ENCODE data around the gene RELL2.

Gene RELL2

DNA sequence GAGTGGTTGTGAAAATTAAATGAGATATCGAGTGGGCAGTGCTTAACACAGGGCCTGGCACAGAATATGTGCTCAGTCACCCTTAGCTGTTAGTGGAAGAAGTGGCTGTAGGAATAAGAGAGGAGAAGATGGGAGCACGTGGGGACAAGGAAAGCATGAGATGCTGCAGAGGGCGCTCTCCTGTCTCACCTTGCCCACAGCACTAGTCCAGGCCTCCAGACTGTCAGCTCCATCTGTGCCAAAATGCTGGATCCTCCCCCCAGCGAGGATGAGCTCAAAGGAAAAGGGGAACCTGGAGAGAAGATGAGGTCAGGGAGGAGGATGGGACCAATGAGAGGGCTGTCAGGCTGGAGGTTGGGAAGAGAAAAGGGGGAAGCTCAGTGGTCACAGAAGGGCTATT lies 32.7 kb downstream of the RELL2 start:
- no peak for TF ChIP-seq POLR2A (IDR thresholded peaks at IDR 0.05; ENCODE audit: low read depth, low read length)
- FAIRE-seq (no peak), DNase-seq (ENCODE audit: insufficient read length, low spot score) (no peak)

DNA sequence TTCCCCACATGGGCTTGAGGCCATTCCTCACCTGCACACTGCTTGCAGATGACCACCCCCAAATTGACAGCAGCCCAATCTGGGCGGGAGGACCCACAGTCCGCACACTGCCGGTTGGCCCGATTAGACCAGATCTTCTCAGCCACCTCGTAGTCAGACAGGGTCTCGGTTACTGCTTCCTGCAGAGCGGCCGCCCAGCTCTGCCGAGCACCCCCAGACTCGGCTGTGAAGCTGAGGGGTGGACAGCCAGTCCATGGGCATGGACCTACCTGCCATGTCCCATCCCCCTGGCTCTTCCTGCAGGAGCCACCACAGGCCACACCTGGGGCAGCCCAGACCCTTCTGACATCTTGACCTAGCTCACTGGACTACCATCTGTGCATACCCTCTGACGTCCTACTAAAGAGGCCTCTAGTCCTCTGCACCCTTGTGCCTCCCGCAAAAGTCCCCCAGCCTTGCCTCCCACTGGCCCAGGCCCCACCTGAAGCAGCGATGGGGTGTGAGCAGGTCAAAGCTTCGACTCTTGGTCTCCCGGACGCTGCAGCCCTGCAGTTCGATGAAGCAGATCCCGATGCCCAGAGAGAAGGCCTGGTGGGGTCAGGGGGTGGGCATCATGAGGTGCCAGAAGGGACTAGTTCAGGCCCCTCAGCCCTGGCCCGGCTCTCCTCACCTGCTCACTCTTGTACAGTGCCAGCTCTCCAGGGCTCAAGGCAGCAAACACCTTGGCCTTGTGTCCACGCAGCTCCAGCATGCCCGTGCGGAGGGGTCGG lies 35.5 kb downstream of the RELL2 start:
- TF ChIP-seq POLR2A (IDR thresholded peaks at IDR 0.05; ENCODE audit: low read depth, low read length) = no peak
- FAIRE-seq = no peak
- DNase-seq (ENCODE audit: insufficient read length, low spot score) = no peak

DNA sequence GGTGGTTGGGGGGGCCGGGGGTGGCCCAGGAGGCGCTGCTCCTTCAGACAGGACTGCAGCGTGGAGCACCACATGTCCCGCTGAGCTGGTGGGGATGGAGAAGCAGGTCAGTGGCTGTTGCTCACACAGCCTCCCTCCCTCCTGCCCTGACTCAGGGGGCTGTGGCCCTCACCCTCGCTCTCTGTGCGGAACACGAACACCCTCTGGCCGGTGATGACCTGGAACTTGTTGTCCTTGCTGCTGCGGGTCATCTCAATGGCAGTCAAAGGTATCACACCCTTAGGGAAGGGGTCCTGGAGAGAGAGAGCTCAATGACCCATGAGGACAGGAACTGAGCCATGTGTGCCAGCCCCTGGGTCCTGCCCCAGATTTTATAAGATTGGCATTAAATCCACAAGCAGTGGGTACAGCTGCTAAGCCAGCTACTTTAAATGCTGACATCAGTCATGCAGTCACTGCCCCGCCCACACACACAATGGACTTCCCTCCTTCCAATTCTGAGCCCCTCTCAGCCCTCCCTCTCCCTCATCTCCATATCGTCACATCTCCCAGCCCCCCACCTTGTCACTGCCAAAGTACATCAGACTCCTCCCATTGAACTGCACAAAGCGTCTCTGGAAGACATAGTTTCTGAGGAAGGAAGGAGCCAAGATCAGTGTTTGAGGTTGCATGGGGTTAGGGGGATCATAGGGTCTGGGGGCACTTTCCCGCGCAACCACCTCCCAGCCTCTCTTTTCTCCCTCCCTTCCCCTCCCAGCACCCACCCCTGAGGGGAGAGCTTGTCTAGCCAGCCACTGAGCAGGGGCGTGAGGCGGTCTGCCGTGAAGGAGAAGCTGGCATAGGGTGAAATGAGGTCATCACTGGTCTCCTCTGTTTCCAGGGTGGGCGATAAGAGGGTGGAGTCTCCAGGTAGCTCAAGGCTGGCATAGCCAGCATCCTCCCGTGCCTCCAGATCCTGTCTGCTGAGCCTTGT lies 36.3 kb downstream of the RELL2 start:
- FAIRE-seq (no peak), DNase-seq (ENCODE audit: insufficient read length, low spot score) (no peak)
- TF ChIP-seq POLR2A (IDR thresholded peaks at IDR 0.05; ENCODE audit: low read depth, low read length) = no peak

DNA sequence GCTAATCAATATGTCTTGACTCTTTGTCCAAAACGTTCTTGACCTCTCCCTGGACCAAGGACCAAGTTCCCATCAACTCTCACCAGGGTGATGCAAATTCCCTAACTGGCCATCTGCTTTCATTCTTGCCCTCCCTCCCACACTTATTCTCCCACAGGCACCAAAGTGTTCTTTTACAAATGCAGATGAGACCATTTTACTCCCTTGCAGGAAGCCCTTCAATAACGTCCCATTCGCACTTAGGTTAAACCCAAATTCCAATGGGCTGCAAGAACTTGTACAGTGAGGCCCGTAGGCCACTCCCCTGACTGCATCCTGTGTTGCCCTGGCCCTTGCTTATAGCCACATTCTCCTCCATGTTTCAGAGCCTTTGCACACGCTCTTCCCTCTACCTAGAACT lies 38.0 kb downstream of the RELL2 start:
- no peak for FAIRE-seq
- no peak for DNase-seq (ENCODE audit: insufficient read length, low spot score)
- no peak for TF ChIP-seq POLR2A (IDR thresholded peaks at IDR 0.05; ENCODE audit: low read depth, low read length)

DNA sequence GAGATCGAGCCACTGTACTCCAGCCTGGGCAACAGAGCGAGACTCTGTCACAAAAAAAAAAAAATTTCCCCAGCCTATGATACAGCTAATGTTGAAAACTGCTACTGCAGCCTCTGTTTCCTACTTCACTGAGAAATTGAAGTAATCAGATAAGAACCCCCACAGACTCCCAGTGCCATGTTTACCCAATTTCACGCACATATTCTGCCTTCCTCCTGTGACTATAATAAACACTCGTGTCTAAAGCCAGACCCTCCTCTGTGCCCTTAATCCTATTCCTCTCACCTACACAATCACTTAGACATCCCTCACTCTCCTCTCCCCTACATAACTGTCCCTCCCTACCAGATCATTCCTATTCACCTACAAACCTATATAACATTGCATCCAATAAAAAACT lies 38.9 kb downstream of the RELL2 start:
- no peak for DNase-seq (ENCODE audit: insufficient read length, low spot score)
- TF ChIP-seq POLR2A (IDR thresholded peaks at IDR 0.05; ENCODE audit: low read depth, low read length) = no peak
- no peak for FAIRE-seq

DNA sequence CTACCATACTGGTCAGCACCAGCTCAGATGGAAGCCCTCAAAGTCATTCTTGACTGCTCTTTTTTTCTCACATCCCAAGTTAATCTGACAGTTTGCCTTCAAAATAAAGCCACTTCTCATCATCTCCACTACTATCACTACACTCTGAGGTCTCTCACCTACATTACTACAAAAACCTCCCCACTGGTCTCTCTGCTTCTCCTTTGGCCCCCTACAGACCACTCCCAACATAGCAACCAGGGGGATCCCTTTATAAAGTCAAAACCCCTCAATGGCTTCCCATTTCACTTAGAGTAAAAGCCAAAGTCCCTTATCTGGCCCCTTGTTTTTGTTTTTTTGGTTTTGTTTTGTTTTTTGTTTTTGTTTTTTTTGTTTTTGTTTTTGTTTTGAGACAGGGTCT lies 40.6 kb downstream of the RELL2 start:
- no peak for TF ChIP-seq POLR2A (IDR thresholded peaks at IDR 0.05; ENCODE audit: low read depth, low read length)
- no peak for DNase-seq (ENCODE audit: insufficient read length, low spot score)
- FAIRE-seq = no peak

DNA sequence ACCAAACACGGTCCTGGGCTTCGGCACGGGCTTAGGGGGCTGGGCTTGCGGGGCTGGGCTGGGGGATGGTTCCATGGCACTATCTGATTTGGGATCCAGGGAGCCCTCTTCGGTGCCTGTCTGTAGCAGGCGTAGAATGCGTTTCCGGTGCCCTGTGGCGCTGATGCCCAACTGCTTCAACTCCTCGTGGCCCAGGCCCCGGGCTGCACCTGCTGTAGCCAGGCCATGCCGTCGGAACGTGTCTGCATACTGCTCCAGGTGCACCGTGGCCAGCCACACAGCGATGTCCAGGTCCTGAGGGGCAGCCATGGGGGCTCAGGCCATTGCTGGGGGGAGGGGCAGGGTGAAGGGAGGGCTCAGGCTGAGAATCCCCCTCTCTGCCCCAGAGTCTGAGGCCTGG lies 43.4 kb downstream of the RELL2 start:
- DNase-seq (ENCODE audit: insufficient read length, low spot score) (no peak), FAIRE-seq (no peak)
- no peak for TF ChIP-seq POLR2A (IDR thresholded peaks at IDR 0.05; ENCODE audit: low read depth, low read length)

DNA sequence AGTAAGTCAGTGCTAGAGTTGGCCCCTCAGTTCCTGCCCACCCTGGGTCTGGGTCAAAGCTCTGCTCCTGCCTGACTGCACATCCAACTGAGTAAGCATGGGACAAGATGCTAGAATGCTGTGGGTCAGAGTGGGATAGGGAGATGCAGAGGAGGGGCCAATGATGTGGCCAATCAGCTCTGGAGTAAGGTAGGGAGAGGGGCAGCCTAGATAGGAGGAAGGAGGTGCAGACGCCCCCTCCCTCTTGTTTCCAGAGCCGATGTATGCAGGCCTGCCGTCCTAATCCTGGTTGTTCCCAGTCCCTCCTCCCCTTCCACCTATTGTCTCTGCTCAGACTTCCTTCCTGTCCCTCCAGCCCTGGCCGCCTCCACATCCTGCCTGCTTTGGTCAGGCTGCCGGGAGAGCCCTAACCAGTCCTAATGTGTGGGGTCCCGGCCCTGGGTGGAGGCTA lies 44.0 kb downstream of the RELL2 start:
- FAIRE-seq = no peak
- TF ChIP-seq POLR2A (IDR thresholded peaks at IDR 0.05; ENCODE audit: low read depth, low read length) = no peak
- DNase-seq (ENCODE audit: insufficient read length, low spot score) = no peak

DNA sequence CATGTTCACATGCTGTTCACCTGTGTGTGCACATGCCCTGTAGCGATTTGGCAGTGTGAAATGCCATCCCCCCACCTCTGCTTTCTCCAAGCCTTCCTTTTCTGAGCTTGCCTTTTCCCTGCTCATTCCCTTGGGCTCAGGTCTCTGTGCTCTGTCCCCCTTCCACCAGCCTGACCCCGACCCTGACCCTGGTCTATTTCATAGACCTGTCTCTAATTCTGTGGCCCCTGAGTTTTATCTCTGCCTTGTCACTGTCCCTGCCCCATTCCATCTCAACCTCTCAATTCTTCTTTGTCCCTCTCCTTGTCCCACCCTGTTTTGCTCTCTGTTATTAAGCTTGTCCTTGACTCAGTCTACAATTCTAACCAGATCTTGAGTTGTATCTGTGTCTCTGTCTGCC lies 44.5 kb downstream of the RELL2 start:
- DNase-seq (ENCODE audit: insufficient read length, low spot score) = no peak
- TF ChIP-seq POLR2A (IDR thresholded peaks at IDR 0.05; ENCODE audit: low read depth, low read length) = no peak
- FAIRE-seq = no peak

DNA sequence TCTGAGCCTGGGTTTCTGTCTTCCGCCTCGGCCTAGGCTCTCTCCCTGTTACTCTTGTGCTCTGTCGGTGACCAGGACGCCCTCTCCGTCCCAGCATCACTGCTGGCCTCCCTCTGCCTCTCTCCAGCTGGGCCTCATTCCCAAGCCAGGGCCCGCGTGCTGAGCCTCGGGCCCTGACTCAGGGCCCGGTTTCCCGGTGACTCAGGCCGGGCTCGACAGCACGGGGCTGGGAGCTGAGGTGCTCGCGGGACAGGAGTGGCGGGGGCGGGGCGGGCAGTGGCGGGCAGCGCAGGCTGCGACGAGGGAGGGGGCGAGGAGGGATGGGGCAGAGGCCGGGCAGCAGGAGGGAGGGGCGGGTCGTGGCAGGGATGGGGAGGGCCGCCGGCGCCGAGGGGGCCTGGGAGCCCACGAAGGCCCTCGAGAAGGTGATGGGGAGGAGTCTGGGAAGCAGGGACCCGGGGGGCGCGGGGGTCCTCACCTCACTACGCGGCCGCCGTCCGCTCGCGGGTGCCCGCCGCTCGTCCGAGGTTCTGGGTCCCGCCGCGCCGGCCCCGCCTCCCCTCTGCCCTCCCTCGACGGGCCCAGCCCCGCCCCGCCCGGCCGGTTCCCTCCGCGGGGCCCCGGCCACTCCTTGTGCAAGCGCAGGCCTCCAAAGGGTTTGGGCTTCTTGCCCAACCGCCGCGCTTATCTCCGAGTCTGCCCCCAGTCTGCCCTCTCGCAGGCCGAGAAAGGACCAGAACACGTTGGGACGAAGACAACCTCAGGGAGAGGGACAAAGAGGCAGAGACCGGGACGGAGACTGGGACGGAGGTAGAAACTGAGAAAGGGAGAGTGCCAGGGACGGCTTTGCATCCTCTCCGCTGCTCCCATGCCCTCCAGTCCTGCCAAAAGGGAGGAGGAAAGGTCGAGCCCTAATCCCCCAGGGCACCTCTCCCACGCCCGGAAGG lies 45.2 kb downstream of the RELL2 start, which contains the start of gene ARAP3:
Gene ARAP3, minus strand, starts transcription at position 536 of the 947 bp plus-strand sequence. CDS start 1,744 bp downstream, outside the sequence.
- DNase-seq (ENCODE audit: insufficient read length, low spot score) (peak; percentile 93), FAIRE-seq (no peak)
- TF ChIP-seq POLR2A (IDR thresholded peaks at IDR 0.05; ENCODE audit: low read depth, low read length) = no peak

DNA sequence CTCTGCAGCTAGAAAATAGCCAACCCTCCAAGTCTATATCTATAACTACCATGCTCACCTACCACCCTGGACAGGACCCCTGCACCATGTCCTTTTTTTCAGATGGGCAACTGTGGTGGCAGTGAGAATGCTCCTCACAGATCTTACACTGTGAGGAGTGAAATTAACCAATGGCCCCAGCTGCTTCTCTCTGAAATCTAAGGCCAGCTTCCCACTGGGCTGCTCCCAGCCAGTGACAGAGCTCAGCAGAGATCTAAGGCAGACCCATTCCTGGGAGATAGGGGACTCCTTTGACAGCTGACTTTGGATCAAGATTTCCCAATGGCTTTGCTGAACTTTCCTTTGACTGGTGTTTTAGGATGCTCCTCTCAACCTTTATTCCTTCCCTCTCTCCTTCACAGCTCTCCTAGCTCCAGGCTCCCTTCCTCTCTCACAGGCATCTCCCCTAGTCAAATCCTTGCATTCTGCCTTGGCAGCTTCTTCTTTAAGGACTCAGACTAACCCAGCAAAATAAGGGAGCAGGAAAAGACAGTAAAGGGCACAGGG lies 46.9 kb downstream of the RELL2 start:
- DNase-seq (ENCODE audit: insufficient read length, low spot score) (no peak), FAIRE-seq (no peak)

DNA sequence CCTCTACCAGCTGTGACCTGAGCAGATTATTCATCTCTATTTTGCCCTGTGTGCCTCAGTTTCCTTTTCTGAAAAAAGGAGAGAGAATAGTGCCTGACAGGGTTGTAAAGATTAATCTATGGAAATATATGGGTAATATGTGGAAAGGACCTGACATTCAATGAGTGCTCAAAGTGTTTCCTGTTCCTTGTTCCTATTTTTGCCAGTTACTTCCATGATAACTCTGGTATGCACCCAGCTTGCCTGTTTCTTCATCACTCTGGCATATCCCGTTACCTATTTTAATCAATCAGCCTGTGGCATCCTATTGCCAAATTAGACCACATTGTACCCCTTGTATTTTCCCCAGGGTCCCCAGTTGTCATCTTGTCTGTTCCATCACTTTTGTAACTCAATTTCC lies 48.8 kb downstream of the RELL2 start:
- no peak for TF ChIP-seq POLR2A (IDR thresholded peaks at IDR 0.05; ENCODE audit: low read depth, low read length)
- FAIRE-seq (no peak), DNase-seq (ENCODE audit: insufficient read length, low spot score) (no peak)

More for the DNA sequence above, 46.9 kb downstream of the RELL2 start:
- TF ChIP-seq POLR2A (IDR thresholded peaks at IDR 0.05; ENCODE audit: low read depth, low read length) = no peak
